ENCODE data around the gene PREPL.

DNA sequence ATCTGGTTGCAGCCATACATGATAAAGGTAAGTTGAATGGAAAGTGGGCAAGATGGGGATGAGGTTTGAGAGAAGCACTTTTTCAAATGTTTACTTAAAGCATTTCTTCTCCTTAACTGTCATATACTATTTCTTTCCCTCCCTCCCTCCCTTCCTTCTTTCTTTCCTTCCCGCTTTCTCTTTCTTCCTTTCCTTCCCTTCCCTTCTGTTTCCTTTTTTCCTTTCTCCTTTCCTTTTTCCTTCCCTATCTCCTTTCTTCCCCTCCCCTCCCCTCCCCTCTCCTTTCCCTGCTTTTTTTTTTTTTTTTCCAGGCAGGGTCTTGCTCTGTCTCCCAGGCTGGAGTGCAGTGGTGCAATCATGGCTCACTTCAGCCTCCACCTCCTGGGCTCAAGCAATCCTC, 80.4 kb downstream of the PREPL start:
- TF ChIP-seq, protein P1, sequence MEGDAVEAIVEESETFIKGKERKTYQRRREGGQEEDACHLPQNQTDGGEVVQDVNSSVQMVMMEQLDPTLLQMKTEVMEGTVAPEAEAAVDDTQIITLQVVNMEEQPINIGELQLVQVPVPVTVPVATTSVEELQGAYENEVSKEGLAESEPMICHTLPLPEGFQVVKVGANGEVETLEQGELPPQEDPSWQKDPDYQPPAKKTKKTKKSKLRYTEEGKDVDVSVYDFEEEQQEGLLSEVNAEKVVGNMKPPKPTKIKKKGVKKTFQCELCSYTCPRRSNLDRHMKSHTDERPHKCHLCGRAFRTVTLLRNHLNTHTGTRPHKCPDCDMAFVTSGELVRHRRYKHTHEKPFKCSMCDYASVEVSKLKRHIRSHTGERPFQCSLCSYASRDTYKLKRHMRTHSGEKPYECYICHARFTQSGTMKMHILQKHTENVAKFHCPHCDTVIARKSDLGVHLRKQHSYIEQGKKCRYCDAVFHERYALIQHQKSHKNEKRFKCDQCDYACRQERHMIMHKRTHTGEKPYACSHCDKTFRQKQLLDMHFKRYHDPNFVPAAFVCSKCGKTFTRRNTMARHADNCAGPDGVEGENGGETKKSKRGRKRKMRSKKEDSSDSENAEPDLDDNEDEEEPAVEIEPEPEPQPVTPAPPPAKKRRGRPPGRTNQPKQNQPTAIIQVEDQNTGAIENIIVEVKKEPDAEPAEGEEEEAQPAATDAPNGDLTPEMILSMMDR (IDR thresholded peaks at IDR 0.05; ENCODE audit: low read length) = no peak
- no peak for TF ChIP-seq EZH2 (IDR thresholded peaks at IDR 0.05; ENCODE audit: borderline replicate concordance, low read length)

Data from OCI-LY1 (cell line).